ENCODE measurements around the gene LRGUK. TPM values are rescaled to one million over a fixed set of nuclear protein-coding genes. Genes with fewer than 3 reads are reported as not detected.

Gene LRGUK
- total RNA-seq, 3 donors from 2014 or later = 0.19 to 1.2 (median 0.47) TPM

GRCh38 chr7:134186801-134187200 lies 59.7 kb downstream of the LRGUK start:
- intact Hi-C loops (cut with DNase I, micrococcal nuclease) = no loop called here
- H3K36me3 ChIP-seq (ENCODE audit: low read depth) = no peaks in the 10 kb centered on the region
- TF ChIP-seq CTCF (IDR thresholded peaks at IDR 0.05) = no peak
- H3K4me3 ChIP-seq = no peak overlapping the region
- ATAC-seq (no peak), DNase-seq (no peak)
- H3K9me3 ChIP-seq = no peaks in the 10 kb centered on the region
- H3K4me1 ChIP-seq (ENCODE audit: low read depth) = no peaks in the 10 kb centered on the region

- DNase-seq = no peak
Measured at GRCh38 chr7:134187893-134188292, 60.8 kb downstream of the LRGUK start.

GRCh38 chr7:134188311-134188710 lies 61.2 kb downstream of the LRGUK start:
- TF ChIP-seq CTCF (IDR thresholded peaks at IDR 0.05) = no peak
- ATAC-seq (no peak), DNase-seq (no peak)
- Histone ChIP-seq H3K4me3 (no peak overlapping the region), H3K9me3 (no peaks in the 10 kb centered on the region), H3K4me1 (ENCODE audit: low read depth) (no peaks in the 10 kb centered on the region), H3K36me3 (ENCODE audit: low read depth) (no peaks in the 10 kb centered on the region)
- intact Hi-C loops (cut with DNase I, micrococcal nuclease) = no loop called here

More at GRCh38 chr7:134187893-134188292, 60.8 kb downstream of the LRGUK start:
- Histone ChIP-seq H3K36me3 (ENCODE audit: low read depth) (no peaks in the 10 kb centered on the region), H3K4me3 (no peak overlapping the region), H3K4me1 (ENCODE audit: low read depth) (no peaks in the 10 kb centered on the region), H3K9me3 (no peaks in the 10 kb centered on the region)
- TF ChIP-seq CTCF (IDR thresholded peaks at IDR 0.05) = no peak
- intact Hi-C loops (cut with DNase I, micrococcal nuclease) = no loop called here
- no peak for ATAC-seq

GRCh38 chr7:134189559-134189958 lies 62.4 kb downstream of the LRGUK start:
- ATAC-seq (no peak), DNase-seq (no peak)
- Histone ChIP-seq H3K9me3 (no peaks in the 10 kb centered on the region), H3K4me3 (no peak overlapping the region), H3K4me1 (ENCODE audit: low read depth) (no peaks in the 10 kb centered on the region), H3K36me3 (ENCODE audit: low read depth) (no peaks in the 10 kb centered on the region)
- TF ChIP-seq CTCF (IDR thresholded peaks at IDR 0.05) = no peak
- intact Hi-C loops (cut with DNase I, micrococcal nuclease) = no loop called here

- intact Hi-C loops (cut with DNase I, micrococcal nuclease) = no loop called here
- H3K9me3 ChIP-seq = no peaks in the 10 kb centered on the region
- no peak for TF ChIP-seq CTCF (IDR thresholded peaks at IDR 0.05)
- no peak for DNase-seq
- H3K36me3 ChIP-seq (ENCODE audit: low read depth) = no peaks in the 10 kb centered on the region
- H3K4me1 ChIP-seq (ENCODE audit: low read depth) = no peaks in the 10 kb centered on the region
- H3K4me3 ChIP-seq = no peak overlapping the region
- no peak for ATAC-seq
Measured at GRCh38 chr7:134191876-134192275, 64.7 kb downstream of the LRGUK start.

- no peak overlapping the region for H3K4me3 ChIP-seq
- no peak for TF ChIP-seq CTCF (IDR thresholded peaks at IDR 0.05)
- intact Hi-C loops (cut with DNase I, micrococcal nuclease) = no loop called here
Measured at GRCh38 chr7:134193240-134193639, 66.1 kb downstream of the LRGUK start.

More at GRCh38 chr7:134193240-134193639, 66.1 kb downstream of the LRGUK start:
- no peaks in the 10 kb centered on the region for H3K4me1 ChIP-seq (ENCODE audit: low read depth)
- H3K9me3 ChIP-seq = no peaks in the 10 kb centered on the region
- ATAC-seq (no peak), DNase-seq (no peak)
- no peaks in the 10 kb centered on the region for H3K36me3 ChIP-seq (ENCODE audit: low read depth)
